GM23248 (cell line): ENCODE measurements around the gene DUSP7. TPM values are rescaled to one million over a fixed set of nuclear protein-coding genes. Genes with fewer than 3 reads are reported as not detected.
A peak's percentile ranks its signal among the peaks of the same experiment; 100 is the strongest.

Experiments
- DNase-seq: peaks from one replicate; pipeline ENCODE4 v3.0.0-alpha.2; 2015
- H2AFZ ChIP-seq: fragments of 200-600 bp; sonication (generic); 2 replicates; pipeline ENCODE4 v1.6.1; 2016; ENCODE audit warnings: antibody characterized with exemption
- H3F3A ChIP-seq: fragments of 200-600 bp; sonication (generic); 2 replicates; pipeline ENCODE4 v1.6.1; 2016; ENCODE audit warnings: mild to moderate bottlenecking, antibody characterized with exemption, mixed run types; ENCODE audit not compliant: insufficient read depth
- H3K27ac ChIP-seq: fragments of 200-600 bp; sonication (generic); 2 replicates; pipeline ENCODE4 v1.5.1; 2016; ENCODE audit warnings: mild to moderate bottlenecking
- H3K27me3 ChIP-seq: fragments of 200-600 bp; sonication (generic); replicated peaks from 2 replicates; pipeline ENCODE4 v1.6.1; 2016; ENCODE audit warnings: mild to moderate bottlenecking; ENCODE audit not compliant: insufficient read depth
- H3K36me3 ChIP-seq: fragments of 200-600 bp; sonication (generic); 2 replicates; pipeline ENCODE4 v1.6.1; 2016; ENCODE audit warnings: low read depth, mild to moderate bottlenecking
- H3K4me1 ChIP-seq: fragments of 200-600 bp; sonication (generic); 2 replicates; pipeline ENCODE4 v1.6.1; 2016; ENCODE audit warnings: mild to moderate bottlenecking; ENCODE audit not compliant: insufficient read depth
- H3K4me2 ChIP-seq: fragments of 200-600 bp; sonication (generic); one replicate; pipeline ENCODE4 v1.6.1; 2016; ENCODE audit warnings: mild to moderate bottlenecking; ENCODE audit not compliant: unreplicated experiment
- H3K4me3 ChIP-seq: fragments of 200-600 bp; sonication (generic); 2 replicates; pipeline ENCODE4 v1.5.1; 2016; ENCODE audit warnings: mild to moderate bottlenecking
- H3K79me2 ChIP-seq: fragments of 200-600 bp; sonication (generic); 2 replicates; pipeline ENCODE4 v1.6.1; 2016; ENCODE audit warnings: mild to moderate bottlenecking; ENCODE audit not compliant: insufficient read depth
- H3K9ac ChIP-seq: fragments of 200-600 bp; sonication (generic); 2 replicates; pipeline ENCODE4 v1.6.1; 2016; ENCODE audit warnings: mild to moderate bottlenecking
- H3K9me2 ChIP-seq: fragments of 200-600 bp; sonication (generic); 2 replicates; pipeline ENCODE4 v1.6.1; 2016; ENCODE audit warnings: mixed run types, mild to moderate bottlenecking, moderate library complexity; ENCODE audit not compliant: insufficient read depth
- H3K9me3 ChIP-seq: fragments of 200-600 bp; sonication (generic); one replicate; pipeline ENCODE4 v1.6.1; 2017; ENCODE audit warnings: low read depth
- H4K20me1 ChIP-seq: fragments of 200-600 bp; sonication (generic); 2 replicates; pipeline ENCODE4 v1.6.0; 2016; ENCODE audit not compliant: insufficient read depth
- EZH2 ChIP-seq: fragments of 200-600 bp; sonication (generic); IDR thresholded peaks from 2 replicates; pipeline ENCODE4 v1.6.1; 2018; ENCODE audit warnings: antibody characterized with exemption, mild to moderate bottlenecking; ENCODE audit not compliant: insufficient read depth, poor library complexity, severe bottlenecking
- EZH2phosphoT487 ChIP-seq: fragments of 200-600 bp; sonication (generic); IDR thresholded peaks from 2 replicates; pipeline ENCODE4 v1.6.1; 2018; ENCODE audit warnings: antibody characterized with exemption, moderate library complexity, mild to moderate bottlenecking, low read depth; ENCODE audit not compliant: insufficient read depth
- WGBS, 2 experiments: methylation state at CpG; one replicate each; pipeline ENCODE4 v1.1.6; 2015 to 2017; ENCODE audit warnings: low lambda C conversion rate in 2 of 2, low coverage in 1 of 2; ENCODE audit errors: missing lambda C conversion rate in 2 of 2; 5-methylcytosine and 5-hydroxymethylcytosine counted together
- in situ Hi-C: fragments of 300-500 bp; cut with MboI; formaldehyde crosslinking; loops from 2 replicates; pipeline ENCODE4 v1.15.0; 2020
- polyA plus RNA-seq: library from polyadenylated mRNA; unstranded; fragments of >200 nt; fragmentation: Nextera tagmentation; extraction: Ambion mirVana; gene quantifications from 2 replicates; pipeline ENCODE4 v1.2.1, GENCODE V29; 2016
- total RNA-seq: library from RNA; depleted of rRNA; stranded (reverse); fragments of >200 nt; shearing (Covaris generic); gene quantifications from 2 replicates; pipeline ENCODE4 v1.2.3, GENCODE V29; 2014

The DUSP7 gene
- total and polyA plus RNA-seq, 2 experiments from 2014 or later, result 5.8 to 17.7 TPM

- Histone ChIP-seq H3K9ac (no peak overlapping the region), H4K20me1 (no peaks in the 10 kb centered on the region), H3K4me2 (no peak overlapping the region), H3K36me3 (no peaks in the 10 kb centered on the region), H3K27me3 (no peaks in the 10 kb centered on the region), H3K79me2 (no peaks in the 10 kb centered on the region), H3F3A (no peaks in the 10 kb centered on the region), H3K9me3 (no peaks in the 10 kb centered on the region), H3K4me1 (peaks cover 12% of the 10 kb centered on the region), H3K9me2 (no peaks in the 10 kb centered on the region), H2AFZ (no peak overlapping the region), H3K27ac (no peak overlapping the region), H3K4me3 (no peak overlapping the region)
- DNase-seq, result no peak
- no peak for TF ChIP-seq EZH2
- no peak for TF ChIP-seq EZH2phosphoT487
- in situ Hi-C loops, result loop anchor here (10.0 kb wide), 1 partner anchor 108 kb away; no protein-coding TSS in a partner anchor
- 84 to 87% methylated on average over 6 of the region's 6 CpGs for WGBS, 2 experiments
Observed at GRCh38 chr3:52006820-52007133, 49.6 kb downstream of the DUSP7 start.

- Histone ChIP-seq H3K9ac (no peak overlapping the region), H3K9me2 (no peaks in the 10 kb centered on the region), H3K4me3 (no peak overlapping the region), H3K36me3 (no peaks in the 10 kb centered on the region), H4K20me1 (no peaks in the 10 kb centered on the region), H3K4me1 (peaks cover 12% of the 10 kb centered on the region), H3K27me3 (no peaks in the 10 kb centered on the region), H3K4me2 (peak overlapping the region; percentile 52), H3F3A (no peaks in the 10 kb centered on the region), H2AFZ (peak overlapping the region; percentile 35), H3K9me3 (no peaks in the 10 kb centered on the region), H3K27ac (no peak overlapping the region), H3K79me2 (no peaks in the 10 kb centered on the region)
- 31 to 37% methylated on average over 8 of the region's 8 CpGs for WGBS, 2 experiments
- in situ Hi-C loops, result loop anchor here (10.0 kb wide), 1 partner anchor 109 kb away; no protein-coding TSS in a partner anchor
- DNase-seq, result no peak
- TF ChIP-seq EZH2phosphoT487 (no peak), EZH2 (no peak)
Observed at GRCh38 chr3:52006017-52006819, 50.2 kb downstream of the DUSP7 start.

GRCh38 chr3:52005571-52005986 lies 50.8 kb downstream of the DUSP7 start:
- Histone ChIP-seq H3K27ac (no peak overlapping the region), H3K4me1 (peaks cover 12% of the 10 kb centered on the region), H2AFZ (peak overlapping the region; percentile 35), H3F3A (no peaks in the 10 kb centered on the region), H3K79me2 (no peaks in the 10 kb centered on the region), H3K27me3 (no peaks in the 10 kb centered on the region), H3K9me3 (no peaks in the 10 kb centered on the region), H3K9ac (peak overlapping the region; percentile 32; the same call in 1 of the 2 replicates), H3K36me3 (no peaks in the 10 kb centered on the region), H3K4me3 (no peak overlapping the region), H3K4me2 (peak overlapping the region; percentile 52), H3K9me2 (no peaks in the 10 kb centered on the region), H4K20me1 (no peaks in the 10 kb centered on the region)
- no peak for TF ChIP-seq EZH2phosphoT487
- no peak for TF ChIP-seq EZH2
- in situ Hi-C loops, result loop anchor here (10.0 kb wide), 1 partner anchor 109 kb away; no protein-coding TSS in a partner anchor
- peak; percentile 85 for DNase-seq
- 4% methylated on average over 13 to 15 of the region's 15 CpGs for WGBS, 2 experiments

- H3F3A ChIP-seq, result no peaks in the 10 kb centered on the region
- no peak overlapping the region for H3K27ac ChIP-seq
- in situ Hi-C loops, result loop anchor here (10.0 kb wide), 1 partner anchor 110 kb away; no protein-coding TSS in a partner anchor
- H3K36me3 ChIP-seq, result no peaks in the 10 kb centered on the region
- peak overlapping the region; percentile 35 for H2AFZ ChIP-seq
- no peaks in the 10 kb centered on the region for H3K9me2 ChIP-seq
- peak overlapping the region; percentile 52 for H3K4me2 ChIP-seq
- no peaks in the 10 kb centered on the region for H3K27me3 ChIP-seq
- H3K9ac ChIP-seq, result peak overlapping the region; percentile 32; the same call in 1 of the 2 replicates
- H3K79me2 ChIP-seq, result no peaks in the 10 kb centered on the region
- 92 to 96% methylated on average over 4 of the region's 4 CpGs for WGBS, 2 experiments
- TF ChIP-seq EZH2phosphoT487, result no peak
- TF ChIP-seq EZH2, result no peak
- peaks cover 12% of the 10 kb centered on the region for H3K4me1 ChIP-seq
- DNase-seq, result no peak
- no peaks in the 10 kb centered on the region for H3K9me3 ChIP-seq
- no peaks in the 10 kb centered on the region for H4K20me1 ChIP-seq
- H3K4me3 ChIP-seq, result no peak overlapping the region
Observed at GRCh38 chr3:52004906-52005395, 51.4 kb downstream of the DUSP7 start.
